ENCODE results near the gene RETREG1. TPM values are rescaled to one million over a fixed set of nuclear protein-coding genes. Genes with fewer than 3 reads are reported as not detected.
A peak's percentile ranks its signal among the peaks of the same experiment; 100 is the strongest.

The RETREG1 gene
- polyA plus RNA-seq, 1 of the 3 experiments (the other 2 are of a cell fraction), result 0.43 TPM

GRCh38 chr5:16465544-16466432 is 151.0 kb downstream of the RETREG1 start, which contains the start of gene ZNF622 (continued):
- TF ChIP-seq FOXM1 (IDR thresholded peaks at IDR 0.05; ENCODE audit: low read depth) (no peak), NFIC (IDR thresholded peaks at IDR 0.05; ENCODE audit: borderline replicate concordance) (no peak), FOSL2 (IDR thresholded peaks at IDR 0.05; ENCODE audit: borderline replicate concordance, low read depth) (no peak), CTCF (IDR thresholded peaks at IDR 0.05) (no peak), USF1 (IDR thresholded peaks at IDR 0.05; ENCODE audit: borderline replicate concordance, low read depth) (no peak), RFX5 (IDR thresholded peaks at IDR 0.05; ENCODE audit: low read length) (peak; percentile 41; the same call in 1 of the 2 replicates), SIN3A (IDR thresholded peaks at IDR 0.05; ENCODE audit: borderline replicate concordance, low read depth, low read length) (peak; percentile 88), RXRA (IDR thresholded peaks at IDR 0.05; ENCODE audit: borderline replicate concordance, low read depth) (no peak)

- POLR2A ChIA-PET, result no interaction called here
- H3K27ac ChIP-seq (ENCODE audit: low read depth in 2 of 2, low read length in 1 of 2), result peak overlapping the region; percentile 62 to 77; a peak in 3 of 4 replicates
- WGBS (ENCODE audit: low lambda C conversion rate), result 3% methylated on average over 39 of the region's 40 CpGs
- peaks cover 14 to 25% of the 10 kb centered on the region in 2 experiments; a peak in 3 of 4 replicates for H3K4me1 ChIP-seq (ENCODE audit: control insufficient read depth in 1 of 2, insufficient read depth in 2 of 2, low read depth in 1 of 2, low read length in 1 of 2)
- peak overlapping the region; percentile 94 for H3K4me2 ChIP-seq
- peak overlapping the region; percentile 92; the same call in 1 of the 2 replicates for H2AFZ ChIP-seq (ENCODE audit: low read depth)
- DNase-seq, result no peak
- H3K9me3 ChIP-seq, result no peaks in the 10 kb centered on the region
- H4K20me1 ChIP-seq (ENCODE audit: insufficient read depth), result peaks cover 17% of the 10 kb centered on the region
- peak overlapping the region; percentile 87 for H3K9ac ChIP-seq
- no peak for TF ChIP-seq RAD21 (IDR thresholded peaks at IDR 0.05; ENCODE audit: low read length)
- TF ChIP-seq FOXJ3 (CRISPR knock-in tag; IDR thresholded peaks at IDR 0.05), result no peak
- CTCF ChIA-PET, result interaction anchor here (1.0 to 1.3 kb wide), 2 partner anchors 9 to 13 kb away, joined by 3 to 12 read pairs; no protein-coding TSS in a partner anchor
- H3K9me2 ChIP-seq, result no peaks in the 10 kb centered on the region
- no peaks in the 10 kb centered on the region for H3K27me3 ChIP-seq (ENCODE audit: insufficient read depth)
- peaks cover 31 to 38% of the 10 kb centered on the region in 2 experiments for H3K36me3 ChIP-seq (replicated peaks in 1 of 2; ENCODE audit: control insufficient read depth in 1 of 2, insufficient read depth in 2 of 2, low read length in 1 of 2)
- peaks cover 13% of the 10 kb centered on the region for H3F3A ChIP-seq (replicated peaks; ENCODE audit: insufficient read depth)
- H3K4me3 ChIP-seq (ENCODE audit: low read depth in 2 of 2, low read length in 1 of 2), result peak overlapping the region; percentile 79 to 83
- H3K79me2 ChIP-seq (ENCODE audit: insufficient read depth), result peaks cover 87% of the 10 kb centered on the region
These were observed 151.9 kb downstream of the RETREG1 start for GRCh38 chr5:16464664-16465543.

Data from SK-N-SH (cell line).